Naive thymus-derived CD4-positive, alpha-beta T cell (primary cell): ENCODE measurements around the gene NFATC4. TPM values are rescaled to one million over a fixed set of nuclear protein-coding genes. Genes with fewer than 3 reads are reported as not detected.

ENCODE experiments used
- ATAC-seq: fragments of 150-1000 bp; cut with Tn5 transposase; 2 replicates; pipeline ENCODE4 v1.10.0; 2021; ENCODE audit warnings: mild to moderate bottlenecking, moderate library complexity
- CTCF ChIA-PET: fragments of 350-600 bp; sonication (Branson Sonifier 250); formaldehyde crosslinking; loops from one replicate; lab custom pipeline; 2021; ENCODE audit warnings: antibody characterized with exemption; lab: Charles Lee
- POLR2A ChIA-PET: fragments of 350-600 bp; sonication (Branson Sonifier 250); formaldehyde crosslinking; loops from one replicate; lab custom pipeline; 2021; ENCODE audit warnings: antibody characterized with exemption, inconsistent platforms; lab: Charles Lee
- DNase-seq, 9 donors: peaks; one replicate each; pipeline versions ENCODE4 v3.0.0 to v3.0.0-alpha.2; 2020 to 2022; ENCODE audit warnings: mixed read lengths in 1 of 9
- H3K27ac ChIP-seq: one replicate; pipeline ENCODE4 v1.7.0; 2013; ENCODE audit warnings: mild to moderate bottlenecking, low read depth, low read length, moderate library complexity
- H3K27me3 ChIP-seq, 2 donors: one replicate each; pipeline ENCODE4 v1.7.0; 2013; ENCODE audit warnings: low read length in 2 of 2, mild to moderate bottlenecking in 2 of 2, moderate library complexity in 2 of 2; ENCODE audit not compliant: control insufficient read depth in 2 of 2, insufficient read depth in 2 of 2
- H3K36me3 ChIP-seq, 3 experiments: 1 replicate in 2 of 3; 2 replicates in 1 of 3; pipeline ENCODE4 v1.7.0; 2013; ENCODE audit warnings: low read length in 3 of 3, mild to moderate bottlenecking in 3 of 3, moderate library complexity in 1 of 3; ENCODE audit not compliant: insufficient read depth in 3 of 3, control insufficient read depth in 2 of 3
- H3K4me1 ChIP-seq, 2 donors: one replicate each; pipeline ENCODE4 v1.7.0; 2013; ENCODE audit warnings: low read length in 2 of 2, mild to moderate bottlenecking in 2 of 2, moderate library complexity in 1 of 2; ENCODE audit not compliant: control insufficient read depth in 2 of 2, insufficient read depth in 2 of 2
- H3K4me3 ChIP-seq: 2 replicates; pipeline ENCODE4 v1.7.0; 2013; ENCODE audit warnings: mild to moderate bottlenecking, low read length
- H3K9me3 ChIP-seq, 3 experiments: 1 replicate in 2 of 3; 2 replicates in 1 of 3; pipeline ENCODE4 v1.7.0; 2013; ENCODE audit warnings: low read length in 3 of 3; ENCODE audit not compliant: control insufficient read depth in 2 of 3
- H3K27ac Mint-ChIP-seq, 9 donors: one replicate each; pipeline ENCODE4 v1.8.0; 2020 to 2022; ENCODE audit warnings: mixed read lengths in 9 of 9, mild to moderate bottlenecking in 8 of 9, moderate library complexity in 5 of 9, inconsistent platforms in 2 of 9
- H3K27me3 Mint-ChIP-seq, 5 donors: one replicate each; pipeline ENCODE4 v1.8.0; 2021 to 2022; ENCODE audit warnings: mixed read lengths in 5 of 5, mild to moderate bottlenecking in 1 of 5
- H3K36me3 Mint-ChIP-seq, 5 donors: one replicate each; pipeline ENCODE4 v1.8.0; 2020 to 2022; ENCODE audit warnings: mixed read lengths in 5 of 5, mild to moderate bottlenecking in 3 of 5, inconsistent platforms in 1 of 5
- H3K4me1 Mint-ChIP-seq, 7 donors: one replicate each; pipeline ENCODE4 v1.8.0; 2020 to 2022; ENCODE audit warnings: mixed read lengths in 7 of 7, mild to moderate bottlenecking in 3 of 7, inconsistent platforms in 1 of 7
- H3K4me3 Mint-ChIP-seq, 10 donors: one replicate each; pipeline ENCODE4 v1.8.0; 2020 to 2022; ENCODE audit warnings: mild to moderate bottlenecking in 10 of 10, mixed read lengths in 10 of 10, moderate library complexity in 6 of 10, inconsistent platforms in 2 of 10
- H3K9me3 Mint-ChIP-seq, 11 donors: one replicate each; pipeline ENCODE4 v1.8.0; 2020 to 2022; ENCODE audit warnings: mixed read lengths in 11 of 11, mild to moderate bottlenecking in 4 of 11, inconsistent platforms in 1 of 11, moderate library complexity in 1 of 11
- intact Hi-C, 2 donors: fragments of 100-400 bp; cut with micrococcal nuclease; formaldehyde crosslinking; loops; one replicate each; pipeline ENCODE4 v1.15.1; 2023
- polyA plus RNA-seq, 2 donors: library from polyadenylated mRNA; unstranded; fragments of 300-500 nt; fragmentation: Illumina TruSeq; gene quantifications; one replicate each; pipeline ENCODE4 v1.2.3, GENCODE V29; 2021
- total RNA-seq, 6 experiments: library from RNA in 5 of 6; stranded (reverse) in 5 of 6; gene quantifications; 1 replicate in 5 of 6; 2 replicates in 1 of 6; pipeline ENCODE4 v1.2.3 and lab custom pipeline; 2021 to 2026

NFATC4 gene
- total and polyA plus RNA-seq, 7 experiments from 2014 or later: not detected

DNA sequence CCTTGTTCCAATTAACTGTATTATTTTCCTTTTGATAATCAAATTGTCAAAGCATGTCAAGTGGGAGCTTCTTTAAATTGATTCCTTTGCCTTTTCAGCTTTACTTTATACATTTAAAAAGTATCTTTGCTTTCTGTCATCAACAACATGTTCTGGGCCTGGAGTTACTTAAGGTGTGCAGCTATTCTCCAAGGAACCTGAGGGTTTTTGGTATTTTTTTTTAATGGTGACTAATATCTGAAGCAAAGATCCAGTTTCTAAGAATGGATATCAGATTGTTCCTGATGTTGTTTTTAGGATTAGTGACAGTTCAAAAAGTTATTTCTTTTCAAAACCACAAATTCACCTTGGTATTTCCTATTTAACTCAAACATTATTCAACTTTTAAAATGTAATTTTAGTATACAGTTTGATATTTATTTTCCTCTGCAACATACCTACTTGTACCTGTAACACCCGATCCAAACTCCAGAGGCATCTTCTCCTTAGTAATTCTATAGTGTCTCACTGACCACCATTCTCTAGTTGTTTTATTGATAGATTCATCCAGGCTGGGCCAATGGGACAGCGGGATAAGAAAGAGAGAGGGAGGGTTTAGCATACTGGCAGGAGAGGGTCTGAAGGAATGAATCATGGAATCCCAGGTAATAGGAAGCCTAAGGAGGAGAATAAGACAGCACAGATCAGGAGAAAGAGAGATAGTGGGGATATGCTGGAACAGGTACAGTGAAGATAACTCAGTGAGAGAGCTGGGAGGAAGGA, 58.3 kb downstream of the NFATC4 start:
- Histone ChIP-seq H3K27me3 (no peaks in the 10 kb centered on the region), H3K4me1 (peaks cover 22 to 39% of the 10 kb centered on the region in 2 donors), H3K9me3 (no peaks in the 10 kb centered on the region), H3K36me3 (no peaks in the 10 kb centered on the region), H3K4me3 (no peak overlapping the region), H3K27ac (peak overlapping the region; percentile 60)
- peak overlapping the region; percentile 42 to 92 (median 79) for H3K27ac Mint-ChIP-seq
- POLR2A ChIA-PET: interaction anchor here (0.6 to 15.7 kb wide), 6 partner anchors 10 to 185 kb away, joined by 3 to 293 read pairs (median 4); partner anchors contain the start of genes ADCY4 and RIPK3
- ATAC-seq (no peak), DNase-seq (no peak)
- H3K4me1 Mint-ChIP-seq: peaks cover 18 to 50% (median 40%) of the 10 kb centered on the region in 7 donors
- no peaks in the 10 kb centered on the region for H3K27me3 Mint-ChIP-seq
- intact Hi-C loops: no loop called here
- CTCF ChIA-PET: interaction anchor here (0.7 to 1.4 kb wide), 3 partner anchors 60 to 116 kb away, joined by 3 to 5 read pairs (median 3); no protein-coding TSS in a partner anchor
- H3K36me3 Mint-ChIP-seq: peaks cover 0 to 7% (median 0%) of the 10 kb centered on the region in 5 donors
- peaks cover 0 to 3% (median 0%) of the 10 kb centered on the region in 11 donors for H3K9me3 Mint-ChIP-seq
- peak overlapping the region in 8 of 10 donors; percentile 1 to 61 (median 38) for H3K4me3 Mint-ChIP-seq

DNA sequence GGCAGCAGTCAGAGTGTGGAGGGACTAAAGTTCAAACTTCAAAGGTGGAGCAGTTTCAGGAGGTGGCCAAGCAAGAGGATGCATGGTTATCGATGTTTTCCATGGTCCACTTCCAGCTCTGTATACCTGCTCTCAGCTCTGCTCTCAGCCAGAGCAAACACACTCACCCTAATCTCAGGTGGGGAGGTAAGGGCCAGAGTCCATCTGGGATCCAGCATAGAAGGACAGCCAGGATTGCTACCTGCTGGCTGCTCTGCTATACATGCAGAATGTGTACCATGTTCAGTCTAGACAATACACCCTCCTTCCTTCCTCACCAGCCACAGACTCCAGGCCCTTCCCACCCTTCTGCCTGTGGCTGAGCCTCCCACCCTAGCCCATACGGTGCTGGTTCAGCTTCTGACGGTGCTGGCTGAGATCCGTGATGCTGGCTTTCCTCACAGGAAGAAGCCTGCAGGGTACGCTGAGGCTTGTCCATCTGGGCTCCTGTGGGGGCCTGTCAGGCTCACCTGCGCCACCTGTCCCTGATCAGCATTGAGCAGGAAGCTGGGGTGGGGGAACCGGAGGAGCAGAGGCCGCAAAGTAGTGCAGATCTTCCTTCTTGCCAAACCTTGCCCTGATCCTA, 59.0 kb downstream of the NFATC4 start:
- Histone ChIP-seq H3K4me1 (peaks cover 26 to 46% of the 10 kb centered on the region in 2 donors), H3K36me3 (peaks cover 0 to 4% (median 0%) of the 10 kb centered on the region in 3 experiments), H3K27me3 (no peaks in the 10 kb centered on the region), H3K9me3 (no peaks in the 10 kb centered on the region), H3K27ac (peak overlapping the region; percentile 60), H3K4me3 (no peak overlapping the region)
- peaks cover 0 to 3% (median 0%) of the 10 kb centered on the region in 11 donors for H3K9me3 Mint-ChIP-seq
- H3K36me3 Mint-ChIP-seq: peaks cover 0 to 11% (median 0%) of the 10 kb centered on the region in 5 donors
- CTCF ChIA-PET: interaction anchor here (0.8 to 1.5 kb wide), 4 partner anchors 15 to 116 kb away, joined by 3 to 5 read pairs (median 4); no protein-coding TSS in a partner anchor
- H3K4me1 Mint-ChIP-seq: peaks cover 24 to 57% (median 47%) of the 10 kb centered on the region in 7 donors
- H3K27me3 Mint-ChIP-seq: no peaks in the 10 kb centered on the region
- ATAC-seq (no peak), DNase-seq (peak in 4 of 9 donors; percentile 26 to 44 (median 40))
- H3K4me3 Mint-ChIP-seq: peak overlapping the region in 8 of 10 donors; percentile 1 to 63 (median 36)
- intact Hi-C loops: loop anchor here in 1 of 2 donors (1.0 kb wide), 1 partner anchor 28 kb away; the partner anchor contains the start of gene NYNRIN
- POLR2A ChIA-PET: interaction anchor here (1.0 to 15.7 kb wide), 4 partner anchors 10 to 92 kb away, joined by 3 to 293 read pairs (median 4); partner anchors contain the start of genes ADCY4 and RIPK3
- H3K27ac Mint-ChIP-seq: peak overlapping the region; percentile 1 to 92 (median 79)

DNA sequence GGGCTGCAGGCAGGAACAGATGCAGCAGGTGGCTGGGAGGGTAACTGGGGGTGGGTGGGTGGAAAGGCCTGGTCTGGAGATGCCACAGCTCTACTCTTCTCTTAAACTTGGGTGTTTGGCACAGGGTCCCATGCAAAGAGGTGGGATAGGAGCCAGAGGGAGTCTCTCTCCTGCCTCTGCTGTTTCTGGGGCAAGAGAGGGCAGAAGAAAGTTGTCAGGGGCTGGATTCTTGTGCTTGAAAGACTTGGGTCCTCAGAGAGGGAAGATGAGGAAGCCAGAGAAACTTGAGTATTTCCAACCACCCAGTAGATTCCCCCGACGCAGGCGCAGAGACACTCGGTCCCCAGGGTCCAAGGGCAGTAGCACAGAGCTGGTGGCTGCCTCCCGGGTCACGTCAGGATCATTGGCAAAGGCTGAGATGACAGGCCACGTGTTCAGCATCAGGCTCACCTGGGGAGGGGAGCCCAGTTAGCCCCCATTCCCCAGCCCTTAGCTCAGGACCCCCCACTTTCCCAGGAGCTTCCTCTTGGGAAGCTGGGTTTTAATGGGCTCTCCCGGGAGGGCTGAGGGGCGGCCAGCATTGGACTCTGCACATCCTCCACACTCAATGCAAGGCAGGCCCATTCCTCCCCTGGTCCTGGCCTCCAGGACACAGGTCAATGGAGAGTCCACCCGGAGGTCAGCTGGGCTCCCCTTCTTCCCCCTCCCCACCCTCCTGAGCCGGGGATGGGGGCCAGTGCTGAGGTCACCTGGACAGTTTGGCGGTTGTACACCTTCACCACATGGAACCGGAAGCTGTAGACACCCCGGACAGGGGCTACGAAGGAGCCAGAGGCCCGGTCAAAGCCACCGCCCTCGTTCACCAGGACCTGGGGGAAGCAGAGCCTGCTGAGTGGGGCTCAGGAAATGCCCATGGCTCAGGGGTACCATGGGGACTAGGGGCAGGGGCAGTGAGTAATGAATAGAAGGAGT, 59.8 kb downstream of the NFATC4 start:
- ChIA-PET CTCF (interaction anchor here (0.8 to 1.5 kb wide), 5 partner anchors 14 to 117 kb away, joined by 3 to 5 read pairs (median 3); no protein-coding TSS in a partner anchor), POLR2A (interaction anchor here (1.3 to 15.7 kb wide), 4 partner anchors 10 to 186 kb away, joined by 3 to 293 read pairs (median 26); partner anchors contain the start of genes ADCY4, RIPK3 and TINF2)
- Histone ChIP-seq H3K27ac (peak overlapping the region; percentile 47), H3K9me3 (no peaks in the 10 kb centered on the region), H3K36me3 (peaks cover 0 to 12% (median 0%) of the 10 kb centered on the region in 3 experiments), H3K4me3 (no peak overlapping the region), H3K4me1 (peaks cover 22 to 47% of the 10 kb centered on the region in 2 donors), H3K27me3 (no peaks in the 10 kb centered on the region)
- no peaks in the 10 kb centered on the region for H3K27me3 Mint-ChIP-seq
- ATAC-seq (no peak), DNase-seq (no peak)
- peak overlapping the region; percentile 7 to 63 (median 54) for H3K4me3 Mint-ChIP-seq
- peaks cover 24 to 58% (median 50%) of the 10 kb centered on the region in 7 donors for H3K4me1 Mint-ChIP-seq
- H3K9me3 Mint-ChIP-seq: peaks cover 0 to 3% (median 0%) of the 10 kb centered on the region in 11 donors
- peaks cover 0 to 13% (median 2%) of the 10 kb centered on the region in 5 donors for H3K36me3 Mint-ChIP-seq
- peak overlapping the region; percentile 65 to 92 (median 79) for H3K27ac Mint-ChIP-seq
- intact Hi-C loops: loop anchor here in 1 of 2 donors (1.0 kb wide), 1 partner anchor 29 kb away; the partner anchor contains the start of gene NYNRIN

DNA sequence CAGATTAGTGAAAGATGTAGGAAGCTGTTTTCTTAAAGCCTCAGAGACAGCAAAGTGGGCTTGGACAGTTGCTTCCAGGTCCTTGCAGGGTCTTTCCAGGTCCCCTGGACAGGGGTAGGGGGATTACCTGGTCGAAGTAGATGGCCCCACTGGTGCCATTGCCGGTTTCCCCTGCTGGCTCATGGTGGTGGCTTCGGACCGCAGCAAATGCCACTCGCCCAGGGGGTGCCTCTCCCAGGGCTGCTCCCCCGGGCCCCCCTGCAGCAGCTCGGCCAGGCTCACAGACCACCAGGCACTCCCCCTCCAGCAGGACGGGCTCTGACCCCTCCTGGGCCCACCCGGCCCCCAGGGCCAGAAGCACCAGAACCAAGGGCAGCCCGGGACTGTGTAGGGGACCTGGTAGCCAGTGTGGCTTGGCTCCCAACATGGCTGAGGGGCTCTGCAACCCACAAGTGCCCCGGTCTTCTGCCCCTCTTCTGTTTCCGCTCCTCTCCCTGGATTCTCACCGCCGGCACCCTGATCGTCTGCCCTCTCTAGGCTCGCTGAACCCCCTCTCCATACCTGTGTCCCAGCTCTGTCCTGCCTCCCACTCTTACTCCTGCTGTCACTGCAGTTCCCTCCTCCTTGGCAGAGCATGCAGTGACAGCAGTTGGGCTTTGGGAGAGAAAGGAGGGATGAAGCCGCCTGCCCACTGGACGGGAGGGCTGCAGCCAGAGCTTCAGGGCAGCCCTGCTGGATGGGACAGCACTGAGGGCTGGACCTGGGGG, 60.8 kb downstream of the NFATC4 start:
- peaks cover 24 to 59% (median 58%) of the 10 kb centered on the region in 7 donors for H3K4me1 Mint-ChIP-seq
- ATAC-seq (no peak), DNase-seq (no peak)
- Histone ChIP-seq H3K27ac (peak overlapping the region; percentile 99), H3K4me3 (peak overlapping the region; percentile 96), H3K36me3 (peaks cover 0 to 21% (median 5%) of the 10 kb centered on the region in 3 experiments), H3K9me3 (no peaks in the 10 kb centered on the region), H3K27me3 (no peaks in the 10 kb centered on the region), H3K4me1 (peaks cover 22 to 47% of the 10 kb centered on the region in 2 donors)
- ChIA-PET POLR2A (interaction anchor here (1.5 to 15.7 kb wide), 5 partner anchors 9 to 187 kb away, joined by 4 to 293 read pairs (median 54); partner anchors contain the start of genes ADCY4, CIDEB, LTB4R and LTB4R2), CTCF (interaction anchor here (1.3 to 1.5 kb wide), 2 partner anchors 96 to 98 kb away, joined by 3 to 4 read pairs; no protein-coding TSS in a partner anchor)
- peak overlapping the region; percentile 91 to 99 (median 98) for H3K27ac Mint-ChIP-seq
- peaks cover 0 to 3% (median 0%) of the 10 kb centered on the region in 11 donors for H3K9me3 Mint-ChIP-seq
- H3K4me3 Mint-ChIP-seq: peak overlapping the region; percentile 37 to 96 (median 85)
- H3K27me3 Mint-ChIP-seq: no peaks in the 10 kb centered on the region
- peaks cover 4 to 21% (median 7%) of the 10 kb centered on the region in 5 donors for H3K36me3 Mint-ChIP-seq
- intact Hi-C loops: loop anchor here in 1 of 2 donors (1.0 kb wide), 2 partner anchors 17 to 158 kb away; partner anchors contain the start of gene RABGGTA
